Thoracic aorta (tissue), 2 donors: ENCODE data around the gene PGLYRP4. TPM values are rescaled to one million over a fixed set of nuclear protein-coding genes. Genes with fewer than 3 reads are reported as not detected.

Experiments used
- ATAC-seq: fragments of 150-250 bp; one replicate; pipeline ENCODE4 v1.8.0; 2017; ENCODE audit warnings: low read depth; ENCODE audit not compliant: insufficient number of reproducible peaks, low FRiP score
- DNase-seq: peaks from one replicate; pipeline ENCODE4 v3.0.0-alpha.2; 2020; ENCODE audit warnings: low spot score
- H3K27ac ChIP-seq, 2 donors: fragments of 200-600 bp; sonication (generic); 1 replicate in 1 of 2; 2 replicates in 1 of 2; pipeline ENCODE4 v1.5.1; 2016; ENCODE audit warnings: mild to moderate bottlenecking in 2 of 2, moderate library complexity in 2 of 2
- H3K27me3 ChIP-seq: fragments of 200-600 bp; sonication (generic); replicated peaks from 2 replicates; pipeline ENCODE4 v1.6.0; 2016; ENCODE audit warnings: mild to moderate bottlenecking; ENCODE audit not compliant: insufficient read depth
- H3K36me3 ChIP-seq: fragments of 200-600 bp; sonication (generic); one replicate; pipeline ENCODE4 v1.5.1; 2016
- H3K4me1 ChIP-seq, 2 donors: fragments of 200-600 bp; sonication (generic); 1 replicate in 1 of 2; 2 replicates in 1 of 2; pipeline versions ENCODE4 v1.5.1 to v1.6.0; 2016; ENCODE audit warnings: low read depth in 2 of 2, mild to moderate bottlenecking in 1 of 2; ENCODE audit not compliant: control insufficient read depth in 1 of 2
- H3K4me3 ChIP-seq: fragments of 200-600 bp; sonication (generic); 2 replicates; pipeline ENCODE4 v1.5.1; 2016; ENCODE audit warnings: mild to moderate bottlenecking
- H3K9me3 ChIP-seq: fragments of 200-600 bp; sonication (generic); 2 replicates; pipeline ENCODE4 v1.5.1; 2016
- CTCF ChIP-seq: fragments of 200-600 bp; sonication (generic); IDR thresholded peaks from one replicate; pipeline ENCODE4 v1.5.1; 2019; ENCODE audit warnings: antibody characterized with exemption
- total RNA-seq, 2 donors: library from RNA; depleted of rRNA; stranded (reverse); fragments of >200 nt; gene quantifications; one replicate each; pipeline versions ENCODE4 v1.1.0 to v1.2.3, GENCODE V29; 2016

The PGLYRP4 gene
- total RNA-seq, 2 donors from 2014 or later = not detected

GRCh38 chr1:153392258-153392657 lies 43.6 kb upstream of the PGLYRP4 start:
- no peak for TF ChIP-seq CTCF
- ATAC-seq = no peak

GRCh38 chr1:153390938-153391710 lies 42.5 kb upstream of the PGLYRP4 start, which contains the start of gene S100A8:
Gene S100A8, minus strand, starts transcription at chr1:153391073. Its CDS starts 538 bp downstream, at chr1:153390535.
- Histone ChIP-seq H3K36me3 (no peaks in the 10 kb centered on the region), H3K4me3 (no peak within 1 kb of the TSS), H3K27me3 (no peaks in the 10 kb centered on the region), H3K27ac (no peak within 1 kb of the TSS), H3K4me1 (no peaks in the 10 kb centered on the region), H3K9me3 (no peaks in the 10 kb centered on the region)
- DNase-seq (no peak), ATAC-seq (no peak)
- TF ChIP-seq CTCF = no peak

More at GRCh38 chr1:153392258-153392657, 43.6 kb upstream of the PGLYRP4 start:
- DNase-seq = no peak
- no peak overlapping the region for H3K4me3 ChIP-seq
- no peaks in the 10 kb centered on the region for H3K4me1 ChIP-seq
- no peaks in the 10 kb centered on the region for H3K9me3 ChIP-seq
- H3K27me3 ChIP-seq = no peaks in the 10 kb centered on the region
- no peaks in the 10 kb centered on the region for H3K36me3 ChIP-seq
- no peak overlapping the region for H3K27ac ChIP-seq

GRCh38 chr1:153389973-153390879 lies 41.6 kb upstream of the PGLYRP4 start:
- no peak overlapping the region for H3K27ac ChIP-seq
- no peak overlapping the region for H3K4me3 ChIP-seq
- no peaks in the 10 kb centered on the region for H3K27me3 ChIP-seq
- H3K4me1 ChIP-seq = no peaks in the 10 kb centered on the region
- DNase-seq (no peak), ATAC-seq (no peak)
- no peaks in the 10 kb centered on the region for H3K9me3 ChIP-seq
- no peak for TF ChIP-seq CTCF
- no peaks in the 10 kb centered on the region for H3K36me3 ChIP-seq

- H3K9me3 ChIP-seq = no peaks in the 10 kb centered on the region
Observed at GRCh38 chr1:153389401-153389800, 40.8 kb upstream of the PGLYRP4 start.

More at GRCh38 chr1:153389401-153389800, 40.8 kb upstream of the PGLYRP4 start:
- DNase-seq (no peak), ATAC-seq (no peak)
- TF ChIP-seq CTCF = no peak
- Histone ChIP-seq H3K4me1 (no peaks in the 10 kb centered on the region), H3K27me3 (no peaks in the 10 kb centered on the region), H3K36me3 (no peaks in the 10 kb centered on the region), H3K27ac (no peak overlapping the region), H3K4me3 (no peak overlapping the region)
